Gastroesophageal sphincter (tissue), 3 donors: ENCODE measurements around the gene CXXC5.

Experiments
- CTCF ChIP-seq, 4 experiments: fragments of 200-600 bp in 2 of 4; fragments of 450-650 bp in 2 of 4; sonication (generic) in 1 of 4; IDR thresholded peaks; one replicate each; pipeline ENCODE4 v1.5.1; 2017 to 2019; ENCODE audit warnings: antibody characterized with exemption in 4 of 4, mild to moderate bottlenecking in 2 of 4, moderate library complexity in 2 of 4
- EP300 ChIP-seq: sonication (generic); formaldehyde crosslinking; IDR thresholded peaks from one replicate; pipeline ENCODE4 v1.6.1; 2017; ENCODE audit warnings: antibody characterized with exemption, mild to moderate bottlenecking
- POLR2A ChIP-seq, 2 donors: fragments of 450-650 bp; IDR thresholded peaks; one replicate each; pipeline ENCODE4 v1.6.1; 2017; ENCODE audit warnings: antibody characterized with exemption in 2 of 2, mild to moderate bottlenecking in 2 of 2, moderate library complexity in 1 of 2

DNA sequence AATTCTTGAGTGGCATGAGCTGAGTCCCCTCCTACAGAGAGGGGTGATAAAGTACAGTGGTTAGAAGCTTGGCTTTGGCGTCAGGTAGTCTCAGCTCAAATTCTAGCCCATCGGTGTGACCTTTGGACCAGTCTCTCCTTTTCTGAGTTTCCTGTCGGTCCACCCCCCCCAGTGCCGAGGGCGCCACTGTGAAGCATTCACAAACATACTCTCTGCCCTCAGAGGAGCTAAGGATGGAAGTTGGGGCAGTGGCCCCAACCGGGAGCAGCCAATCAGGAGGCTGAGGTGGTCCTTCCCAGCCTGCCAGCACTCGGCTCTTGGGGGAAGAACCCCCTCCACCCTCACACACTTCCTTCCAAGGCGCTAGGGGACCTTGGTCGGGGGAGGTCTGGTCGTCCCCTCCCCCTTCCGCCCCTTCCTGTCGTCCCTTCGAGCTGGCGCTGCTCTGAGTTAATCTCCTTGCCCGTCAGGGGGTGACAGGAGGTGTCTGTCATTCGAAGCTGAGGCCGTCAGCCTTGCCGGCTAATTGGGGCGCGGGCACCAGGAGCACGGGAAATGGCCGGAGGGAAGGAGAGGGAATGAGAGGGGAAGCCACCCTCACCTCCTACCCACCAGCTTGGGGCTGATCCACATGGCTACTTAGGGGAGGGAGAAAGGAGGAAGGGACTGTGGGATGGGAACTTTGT is 53.0 kb downstream of the CXXC5 start:
- TF ChIP-seq CTCF (IDR thresholded peaks at IDR 0.05) (no peak), POLR2A (IDR thresholded peaks at IDR 0.05) (no peak), EP300 (no peak)
